ENCODE data around the gene MAJIN. TPM values are rescaled to one million over a fixed set of nuclear protein-coding genes. Genes with fewer than 3 reads are reported as not detected.

Gene MAJIN
- total RNA-seq, 1 donor from 2014 or later, result not detected

DNA sequence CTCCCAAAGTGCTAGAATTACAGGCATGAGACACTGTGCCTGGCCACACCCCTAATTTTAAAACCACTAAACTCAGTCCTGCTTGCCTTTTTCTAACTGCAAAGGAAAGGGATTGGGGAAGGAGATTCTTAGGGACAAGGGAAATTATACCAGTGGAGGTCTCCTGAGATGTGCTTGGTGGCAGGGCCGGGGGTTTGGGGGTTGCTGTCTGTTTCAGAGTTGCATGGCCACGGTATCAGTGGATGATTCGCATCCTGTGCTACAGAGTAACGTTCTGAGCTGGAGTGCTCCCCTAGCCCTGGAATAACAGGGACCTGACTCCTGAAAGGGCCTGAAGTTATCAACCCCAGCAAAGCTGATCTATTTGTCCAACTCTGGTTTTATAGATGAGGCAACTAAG is 35.4 kb downstream of the MAJIN start:
- DNase-seq (ENCODE audit: extremely low spot score, unreplicated experiment), result no peak
- H3K9me3 Mint-ChIP-seq (ENCODE audit: unreplicated experiment), result no peaks in the 10 kb centered on the region
- TF ChIP-seq, protein P1, sequence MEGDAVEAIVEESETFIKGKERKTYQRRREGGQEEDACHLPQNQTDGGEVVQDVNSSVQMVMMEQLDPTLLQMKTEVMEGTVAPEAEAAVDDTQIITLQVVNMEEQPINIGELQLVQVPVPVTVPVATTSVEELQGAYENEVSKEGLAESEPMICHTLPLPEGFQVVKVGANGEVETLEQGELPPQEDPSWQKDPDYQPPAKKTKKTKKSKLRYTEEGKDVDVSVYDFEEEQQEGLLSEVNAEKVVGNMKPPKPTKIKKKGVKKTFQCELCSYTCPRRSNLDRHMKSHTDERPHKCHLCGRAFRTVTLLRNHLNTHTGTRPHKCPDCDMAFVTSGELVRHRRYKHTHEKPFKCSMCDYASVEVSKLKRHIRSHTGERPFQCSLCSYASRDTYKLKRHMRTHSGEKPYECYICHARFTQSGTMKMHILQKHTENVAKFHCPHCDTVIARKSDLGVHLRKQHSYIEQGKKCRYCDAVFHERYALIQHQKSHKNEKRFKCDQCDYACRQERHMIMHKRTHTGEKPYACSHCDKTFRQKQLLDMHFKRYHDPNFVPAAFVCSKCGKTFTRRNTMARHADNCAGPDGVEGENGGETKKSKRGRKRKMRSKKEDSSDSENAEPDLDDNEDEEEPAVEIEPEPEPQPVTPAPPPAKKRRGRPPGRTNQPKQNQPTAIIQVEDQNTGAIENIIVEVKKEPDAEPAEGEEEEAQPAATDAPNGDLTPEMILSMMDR (IDR thresholded peaks at IDR 0.05), result no peak
- no peak overlapping the region for H3K27ac Mint-ChIP-seq (ENCODE audit: unreplicated experiment)
- H3K27me3 Mint-ChIP-seq (ENCODE audit: unreplicated experiment), result peaks cover 1% of the 10 kb centered on the region
- peaks cover 2% of the 10 kb centered on the region for H3K36me3 Mint-ChIP-seq (ENCODE audit: unreplicated experiment)
- H3K4me1 Mint-ChIP-seq (ENCODE audit: unreplicated experiment), result peaks cover 7% of the 10 kb centered on the region
- H3K4me3 Mint-ChIP-seq (ENCODE audit: unreplicated experiment), result no peak overlapping the region

DNA sequence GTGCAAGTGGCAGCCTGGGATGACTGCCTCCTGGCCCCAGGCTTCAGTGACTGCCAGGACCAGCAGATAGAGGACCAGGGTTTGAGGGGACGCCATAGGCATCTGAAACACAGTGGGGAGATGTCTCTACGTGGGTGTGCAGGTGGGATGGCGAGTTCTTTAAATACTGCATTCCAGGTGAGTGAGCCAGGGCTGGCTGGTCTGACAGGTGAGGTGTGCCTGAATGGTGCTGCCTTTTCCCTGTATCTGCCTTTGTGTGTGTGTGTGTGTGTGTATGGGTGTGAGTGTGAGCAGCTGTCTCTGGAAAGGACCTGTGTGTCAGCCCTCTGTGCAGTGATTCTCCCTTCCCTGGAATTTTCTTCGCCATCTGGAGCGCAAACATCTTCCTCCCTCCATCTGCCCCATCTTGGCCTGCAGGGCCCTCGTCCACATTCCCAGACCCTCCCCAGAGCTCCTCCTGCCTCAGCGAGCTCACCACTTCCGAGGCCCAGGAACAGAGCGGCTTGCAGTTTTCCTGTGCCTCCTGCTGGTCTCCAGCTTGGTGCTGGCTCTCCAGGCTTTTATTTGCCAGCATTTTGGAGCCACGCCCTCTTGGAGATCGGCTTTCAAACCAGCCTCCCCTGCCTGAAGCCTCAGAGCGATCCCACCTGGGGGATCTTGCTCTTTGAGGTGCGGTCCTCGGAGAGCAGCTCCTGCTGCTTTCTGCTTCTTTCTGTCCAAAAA is 36.4 kb downstream of the MAJIN start, which contains the start of gene GPHA2:
Gene GPHA2 (minus strand): TSS at position 535 of the 723 bp plus-strand sequence. CDS start 433 bp downstream, at position 102.
- peaks cover 9% of the 10 kb centered on the region for H3K36me3 Mint-ChIP-seq (ENCODE audit: unreplicated experiment)
- no peaks in the 10 kb centered on the region for H3K9me3 Mint-ChIP-seq (ENCODE audit: unreplicated experiment)
- peaks cover 7% of the 10 kb centered on the region for H3K4me1 Mint-ChIP-seq (ENCODE audit: unreplicated experiment)
- H3K4me3 Mint-ChIP-seq (ENCODE audit: unreplicated experiment), result no peak within 1 kb of the TSS
- no peak within 1 kb of the TSS for H3K27ac Mint-ChIP-seq (ENCODE audit: unreplicated experiment)
- no peaks in the 10 kb centered on the region for H3K27me3 Mint-ChIP-seq (ENCODE audit: unreplicated experiment)
- TF ChIP-seq, protein P1 (IDR thresholded peaks at IDR 0.05), result no peak
- DNase-seq (ENCODE audit: extremely low spot score, unreplicated experiment), result no peak

DNA sequence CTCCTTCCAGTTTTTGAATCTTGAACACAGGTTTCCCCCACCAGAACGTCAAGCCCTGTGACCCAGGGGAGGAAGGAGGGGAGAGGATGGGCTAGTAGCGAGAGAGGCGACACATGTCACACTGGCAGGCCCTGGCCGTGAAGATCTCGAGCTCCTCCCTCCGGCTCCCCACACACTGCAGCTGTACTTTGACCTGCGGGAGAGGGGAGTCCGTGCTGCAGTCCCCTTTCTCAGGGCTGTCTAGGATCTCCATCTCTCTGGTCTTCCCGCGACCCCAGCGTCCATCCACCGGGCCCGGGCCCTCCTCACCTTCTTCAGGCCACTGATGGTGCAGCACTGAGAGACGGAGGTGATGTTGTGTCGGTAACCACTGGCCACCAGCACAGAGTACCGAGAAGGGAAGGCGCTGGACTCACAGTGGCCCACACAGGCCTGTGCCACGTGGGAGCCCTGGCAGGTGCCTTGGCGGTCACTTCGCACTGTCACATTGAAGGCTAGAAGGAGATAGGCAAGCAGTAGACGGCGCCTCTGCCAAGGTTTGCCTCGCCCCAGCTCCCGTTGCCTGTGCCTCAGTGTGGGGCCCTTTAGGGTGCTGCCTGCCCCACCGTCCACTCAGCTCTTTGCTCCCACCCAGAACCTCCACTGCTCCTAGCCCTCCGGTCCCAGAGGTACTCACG is 37.1 kb downstream of the MAJIN start:
- Mint-ChIP-seq H3K4me1 (ENCODE audit: unreplicated experiment) (peaks cover 7% of the 10 kb centered on the region), H3K4me3 (ENCODE audit: unreplicated experiment) (no peak overlapping the region), H3K27me3 (ENCODE audit: unreplicated experiment) (no peaks in the 10 kb centered on the region), H3K36me3 (ENCODE audit: unreplicated experiment) (peaks cover 16% of the 10 kb centered on the region), H3K27ac (ENCODE audit: unreplicated experiment) (no peak overlapping the region), H3K9me3 (ENCODE audit: unreplicated experiment) (no peaks in the 10 kb centered on the region)
- TF ChIP-seq, protein P1 (IDR thresholded peaks at IDR 0.05), result no peak
- DNase-seq (ENCODE audit: extremely low spot score, unreplicated experiment), result no peak

DNA sequence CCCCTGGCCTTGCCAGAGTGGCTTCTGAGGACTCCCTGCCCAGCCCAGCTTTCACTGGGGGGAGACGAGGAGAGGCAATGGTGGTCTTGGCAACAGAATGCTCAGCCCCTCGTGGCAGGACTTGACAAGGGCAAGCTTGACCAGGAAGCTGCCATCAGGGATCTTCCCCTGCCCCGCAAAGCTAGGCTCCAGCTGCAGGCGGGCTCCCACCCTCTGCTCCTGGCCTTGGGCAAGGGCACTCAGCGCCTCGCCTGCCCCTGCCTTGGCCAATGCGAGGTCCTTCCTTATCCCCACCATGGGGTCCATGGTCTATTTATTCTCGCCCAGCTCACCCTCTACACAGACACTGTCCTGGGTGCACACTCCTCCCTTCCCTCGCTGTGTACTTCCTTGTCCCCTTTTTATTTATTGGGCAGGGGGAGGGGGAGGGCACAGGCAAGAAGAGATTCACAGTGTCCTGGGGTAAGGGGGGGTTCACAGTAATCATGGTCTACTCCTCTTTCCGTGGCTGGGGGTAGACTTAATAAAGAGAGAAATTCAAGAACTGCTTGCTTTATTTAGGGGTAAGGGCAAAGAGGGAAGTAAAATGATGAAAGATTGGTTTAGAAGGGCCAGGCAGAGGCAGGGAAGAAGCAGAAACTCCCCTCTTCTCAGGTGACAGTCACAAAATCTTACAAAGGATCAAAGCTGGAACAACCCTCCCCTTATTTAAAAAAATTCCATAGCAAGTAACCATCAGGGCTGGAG is 37.8 kb downstream of the MAJIN start:
- no peaks in the 10 kb centered on the region for H3K9me3 Mint-ChIP-seq (ENCODE audit: unreplicated experiment)
- no peak overlapping the region for H3K27ac Mint-ChIP-seq (ENCODE audit: unreplicated experiment)
- peaks cover 18% of the 10 kb centered on the region for H3K36me3 Mint-ChIP-seq (ENCODE audit: unreplicated experiment)
- TF ChIP-seq, protein P1 (IDR thresholded peaks at IDR 0.05), result no peak
- no peaks in the 10 kb centered on the region for H3K27me3 Mint-ChIP-seq (ENCODE audit: unreplicated experiment)
- DNase-seq (ENCODE audit: extremely low spot score, unreplicated experiment), result no peak
- peaks cover 7% of the 10 kb centered on the region for H3K4me1 Mint-ChIP-seq (ENCODE audit: unreplicated experiment)
- no peak overlapping the region for H3K4me3 Mint-ChIP-seq (ENCODE audit: unreplicated experiment)

Measured in osteocyte (in vitro differentiated cells).